ENCODE measurements around the gene LYRM4.

The LYRM4 gene

DNA sequence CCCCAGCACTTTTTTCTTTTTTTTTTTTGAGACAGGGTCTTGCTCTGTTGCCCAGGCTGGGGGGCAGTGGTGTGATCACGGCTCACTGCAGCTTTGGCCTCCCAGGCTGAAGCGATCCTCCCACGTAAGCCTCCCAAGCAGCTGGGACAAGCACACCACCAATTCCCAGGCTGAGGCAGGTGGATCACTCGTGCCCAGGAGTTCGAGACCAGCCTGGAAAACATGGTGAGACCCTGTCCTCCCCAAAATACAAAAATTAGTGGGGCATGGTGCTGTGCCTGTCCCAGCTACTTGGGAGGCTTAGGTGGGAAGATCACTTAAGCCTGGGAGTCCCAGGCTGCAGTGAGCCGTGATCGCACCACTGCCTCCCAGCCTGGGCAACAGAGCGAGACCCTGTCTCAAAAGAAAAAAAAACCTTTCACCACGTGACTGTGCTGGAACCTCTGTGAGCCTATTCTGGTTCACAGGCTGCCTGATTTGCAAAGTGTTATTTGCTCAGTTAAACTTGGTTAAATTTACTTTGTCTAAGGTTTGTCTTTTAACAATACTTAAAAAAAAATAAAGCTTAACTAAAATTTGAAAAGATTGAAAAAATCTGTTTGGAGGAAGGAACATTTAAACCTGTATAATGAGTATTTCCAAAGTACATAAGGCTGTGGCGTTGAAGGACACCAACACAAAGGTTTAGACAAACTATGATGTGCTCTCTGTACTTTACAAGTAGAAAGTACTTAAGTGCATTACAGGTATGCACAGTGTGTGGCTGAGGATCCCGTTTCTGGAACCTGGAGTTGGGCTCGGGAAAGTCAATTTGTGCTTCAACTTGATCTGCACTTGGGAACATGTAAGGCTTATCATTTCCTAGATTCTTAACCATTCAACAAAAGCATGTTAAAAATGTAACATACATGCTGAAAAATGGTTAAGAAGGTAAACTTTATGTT lies 120.7 kb downstream of the LYRM4 start:
- Histone ChIP-seq H3K27ac (ENCODE audit: extremely low read depth, low read depth, low read length) (no peak overlapping the region), H3K36me3 (ENCODE audit: control insufficient read depth in 2 of 2, insufficient read depth in 1 of 2, low read length in 2 of 2) (no peaks in the 10 kb centered on the region), H3K4me3 (ENCODE audit: low read depth, low read length) (no peak overlapping the region), H3K9me3 (ENCODE audit: control insufficient read depth, insufficient read depth, low read depth, low read length) (no peaks in the 10 kb centered on the region), H3K4me1 (ENCODE audit: control insufficient read depth, insufficient read depth, low read length) (no peaks in the 10 kb centered on the region)
- TF ChIP-seq ZNF701 (tag by site-specific recombination; IDR thresholded peaks at IDR 0.05), result no peak
- CTCF ChIA-PET, result interaction anchor here (0.6 to 4.9 kb wide), 6 partner anchors 9 to 262 kb away, joined by 3 to 27 read pairs (median 6); no protein-coding TSS in a partner anchor
- POLR2A ChIA-PET, result interaction anchor here (0.6 kb wide), 2 partner anchors 23 to 26 kb away, joined by 3 to 4 read pairs; no protein-coding TSS in a partner anchor

DNA sequence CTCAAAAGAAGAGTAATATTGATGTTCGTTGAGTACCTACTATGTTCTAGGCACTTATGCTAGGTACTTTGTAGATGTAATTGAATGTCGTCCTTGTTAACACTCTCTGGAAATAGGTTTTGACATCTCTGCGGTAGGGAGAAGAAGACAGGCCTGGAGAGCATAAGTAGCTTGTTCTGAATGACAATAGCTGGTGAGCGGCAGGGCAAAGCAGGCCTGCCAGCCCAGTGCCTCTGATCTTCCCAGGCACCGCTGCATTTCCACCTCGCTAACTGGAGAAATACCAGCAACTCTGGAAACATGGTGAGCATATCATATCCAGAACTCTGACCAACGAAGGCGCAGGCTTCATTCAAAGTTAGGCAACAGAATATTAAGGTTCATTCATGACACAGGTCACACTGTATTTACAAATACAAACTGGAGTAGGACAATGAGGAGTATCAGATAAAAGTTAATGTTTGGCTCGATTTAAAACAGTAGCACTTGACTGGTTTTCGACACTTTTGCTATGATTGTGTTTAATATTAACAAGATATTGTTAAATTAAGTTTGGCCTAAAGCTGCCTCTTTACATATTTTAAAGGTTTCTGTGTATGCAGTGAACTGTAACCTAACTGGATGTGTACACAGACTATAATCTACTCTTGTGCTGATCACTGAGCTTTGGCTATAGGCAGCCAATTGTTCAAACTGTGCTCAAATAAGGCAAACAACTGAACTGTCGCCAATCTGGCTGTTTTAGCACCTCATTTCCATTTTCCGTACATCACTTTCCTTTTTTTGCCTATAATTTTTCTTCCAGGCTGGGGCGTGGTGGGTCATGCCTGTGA lies 121.5 kb downstream of the LYRM4 start:
- ChIA-PET CTCF (interaction anchor here (0.7 to 4.9 kb wide), 5 partner anchors 8 to 241 kb away, joined by 3 to 27 read pairs (median 7); no protein-coding TSS in a partner anchor), POLR2A (interaction anchor here (0.6 kb wide), 1 partner anchor 22 kb away, joined by 3 read pairs; no protein-coding TSS in a partner anchor)
- TF ChIP-seq, protein P1, sequence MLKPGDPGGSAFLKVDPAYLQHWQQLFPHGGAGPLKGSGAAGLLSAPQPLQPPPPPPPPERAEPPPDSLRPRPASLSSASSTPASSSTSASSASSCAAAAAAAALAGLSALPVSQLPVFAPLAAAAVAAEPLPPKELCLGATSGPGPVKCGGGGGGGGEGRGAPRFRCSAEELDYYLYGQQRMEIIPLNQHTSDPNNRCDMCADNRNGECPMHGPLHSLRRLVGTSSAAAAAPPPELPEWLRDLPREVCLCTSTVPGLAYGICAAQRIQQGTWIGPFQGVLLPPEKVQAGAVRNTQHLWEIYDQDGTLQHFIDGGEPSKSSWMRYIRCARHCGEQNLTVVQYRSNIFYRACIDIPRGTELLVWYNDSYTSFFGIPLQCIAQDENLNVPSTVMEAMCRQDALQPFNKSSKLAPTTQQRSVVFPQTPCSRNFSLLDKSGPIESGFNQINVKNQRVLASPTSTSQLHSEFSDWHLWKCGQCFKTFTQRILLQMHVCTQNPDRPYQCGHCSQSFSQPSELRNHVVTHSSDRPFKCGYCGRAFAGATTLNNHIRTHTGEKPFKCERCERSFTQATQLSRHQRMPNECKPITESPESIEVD (tag by site-specific recombination; IDR thresholded peaks at IDR 0.05), result no peak
- no peak for TF ChIP-seq IKZF3 (tag by site-specific recombination; IDR thresholded peaks at IDR 0.05)
- TF ChIP-seq ZNF16 (tag by site-specific recombination; IDR thresholded peaks at IDR 0.05; ENCODE audit: low read depth), result no peak
- TF ChIP-seq SCRT1 (tag by site-specific recombination; IDR thresholded peaks at IDR 0.05; ENCODE audit: borderline replicate concordance), result no peak
- TF ChIP-seq ZNF114 (tag by site-specific recombination; IDR thresholded peaks at IDR 0.05), result no peak
- no peak for TF ChIP-seq ZNF37A (tag by site-specific recombination; IDR thresholded peaks at IDR 0.05)
- no peak for TF ChIP-seq ZNF324 (tag by site-specific recombination; IDR thresholded peaks at IDR 0.05)
- no peak for TF ChIP-seq ZNF473 (tag by site-specific recombination; IDR thresholded peaks at IDR 0.05)
- TF ChIP-seq ZSCAN23 (tag by site-specific recombination; IDR thresholded peaks at IDR 0.05), result no peak
- TF ChIP-seq, protein P2, sequence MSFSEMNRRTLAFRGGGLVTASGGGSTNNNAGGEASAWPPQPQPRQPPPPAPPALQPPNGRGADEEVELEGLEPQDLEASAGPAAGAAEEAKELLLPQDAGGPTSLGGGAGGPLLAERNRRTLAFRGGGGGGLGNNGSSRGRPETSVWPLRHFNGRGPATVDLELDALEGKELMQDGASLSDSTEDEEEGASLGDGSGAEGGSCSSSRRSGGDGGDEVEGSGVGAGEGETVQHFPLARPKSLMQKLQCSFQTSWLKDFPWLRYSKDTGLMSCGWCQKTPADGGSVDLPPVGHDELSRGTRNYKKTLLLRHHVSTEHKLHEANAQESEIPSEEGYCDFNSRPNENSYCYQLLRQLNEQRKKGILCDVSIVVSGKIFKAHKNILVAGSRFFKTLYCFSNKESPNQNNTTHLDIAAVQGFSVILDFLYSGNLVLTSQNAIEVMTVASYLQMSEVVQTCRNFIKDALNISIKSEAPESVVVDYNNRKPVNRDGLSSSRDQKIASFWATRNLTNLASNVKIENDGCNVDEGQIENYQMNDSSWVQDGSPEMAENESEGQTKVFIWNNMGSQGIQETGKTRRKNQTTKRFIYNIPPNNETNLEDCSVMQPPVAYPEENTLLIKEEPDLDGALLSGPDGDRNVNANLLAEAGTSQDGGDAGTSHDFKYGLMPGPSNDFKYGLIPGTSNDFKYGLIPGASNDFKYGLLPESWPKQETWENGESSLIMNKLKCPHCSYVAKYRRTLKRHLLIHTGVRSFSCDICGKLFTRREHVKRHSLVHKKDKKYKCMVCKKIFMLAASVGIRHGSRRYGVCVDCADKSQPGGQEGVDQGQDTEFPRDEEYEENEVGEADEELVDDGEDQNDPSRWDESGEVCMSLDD (tag by site-specific recombination; IDR thresholded peaks at IDR 0.05), result no peak
- no peak for TF ChIP-seq ZNF140 (tag by site-specific recombination; IDR thresholded peaks at IDR 0.05)
- TF ChIP-seq, protein P3, sequence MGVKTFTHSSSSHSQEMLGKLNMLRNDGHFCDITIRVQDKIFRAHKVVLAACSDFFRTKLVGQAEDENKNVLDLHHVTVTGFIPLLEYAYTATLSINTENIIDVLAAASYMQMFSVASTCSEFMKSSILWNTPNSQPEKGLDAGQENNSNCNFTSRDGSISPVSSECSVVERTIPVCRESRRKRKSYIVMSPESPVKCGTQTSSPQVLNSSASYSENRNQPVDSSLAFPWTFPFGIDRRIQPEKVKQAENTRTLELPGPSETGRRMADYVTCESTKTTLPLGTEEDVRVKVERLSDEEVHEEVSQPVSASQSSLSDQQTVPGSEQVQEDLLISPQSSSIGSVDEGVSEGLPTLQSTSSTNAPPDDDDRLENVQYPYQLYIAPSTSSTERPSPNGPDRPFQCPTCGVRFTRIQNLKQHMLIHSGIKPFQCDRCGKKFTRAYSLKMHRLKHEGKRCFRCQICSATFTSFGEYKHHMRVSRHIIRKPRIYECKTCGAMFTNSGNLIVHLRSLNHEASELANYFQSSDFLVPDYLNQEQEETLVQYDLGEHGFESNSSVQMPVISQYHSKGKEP (tag by site-specific recombination; IDR thresholded peaks at IDR 0.05), result no peak
- Histone ChIP-seq H3K27ac (ENCODE audit: extremely low read depth, low read depth, low read length) (no peak overlapping the region), H3K4me3 (ENCODE audit: low read depth, low read length) (no peak overlapping the region), H3K4me1 (ENCODE audit: control insufficient read depth, insufficient read depth, low read length) (no peaks in the 10 kb centered on the region), H3K36me3 (ENCODE audit: control insufficient read depth in 2 of 2, insufficient read depth in 1 of 2, low read length in 2 of 2) (no peaks in the 10 kb centered on the region; a peak in 1 of 3 replicates), H3K9me3 (ENCODE audit: control insufficient read depth, insufficient read depth, low read depth, low read length) (no peaks in the 10 kb centered on the region)

Data from HEK293 (cell line).